Ovary (tissue), 9 donors: ENCODE results near the gene C16orf95. TPM values are rescaled to one million over a fixed set of nuclear protein-coding genes. Genes with fewer than 3 reads are reported as not detected.

Experiments
- DNase-seq, 5 donors: peaks; one replicate each; pipeline ENCODE4 v3.0.0-alpha.2; 2019 to 2020
- H3K27ac ChIP-seq, 2 donors: fragments of 200-600 bp; one replicate each; pipeline versions ENCODE4 v1.5.1 to v1.8.0; 2019 to 2022
- H3K27me3 ChIP-seq: fragments of 200-600 bp; one replicate; pipeline ENCODE4 v1.8.0; 2022
- H3K36me3 ChIP-seq: fragments of 200-600 bp; sonication (generic); one replicate; pipeline ENCODE4 v1.5.1; 2019
- H3K4me1 ChIP-seq: one replicate; pipeline ENCODE4 v1.8.1; 2013; ENCODE audit warnings: mild to moderate bottlenecking, moderate library complexity; ENCODE audit not compliant: insufficient read depth
- H3K4me3 ChIP-seq: fragments of 200-600 bp; sonication (generic); one replicate; pipeline ENCODE4 v1.5.1; 2017
- H3K9me3 ChIP-seq, 2 donors: fragments of 200-600 bp in 1 of 2; sonication (generic) in 1 of 2; one replicate each; pipeline versions ENCODE4 v1.5.1 to v1.8.1; 2013 to 2019; ENCODE audit warnings: mild to moderate bottlenecking in 1 of 2, moderate library complexity in 1 of 2
- EP300 ChIP-seq: sonication (generic); formaldehyde crosslinking; IDR thresholded peaks from one replicate; pipeline ENCODE4 v1.6.1; 2017; ENCODE audit warnings: antibody characterized with exemption
- POLR2A ChIP-seq: fragments of 450-650 bp; IDR thresholded peaks from one replicate; pipeline ENCODE4 v1.6.1; 2017; ENCODE audit warnings: antibody characterized with exemption, mild to moderate bottlenecking, moderate library complexity
- WGBS, 3 donors: extraction: QIAGEN DNeasy Blood & Tissue Kit in 1 of 3; methylation state at CpG; one replicate each; pipeline versions ENCODE4 v1.1.5 to v1.1.7; 2013 to 2017; 5-methylcytosine and 5-hydroxymethylcytosine counted together
- intact Hi-C, 4 donors: fragments of 100-400 bp; cut with DNase I; formaldehyde crosslinking; loops; one replicate each; pipeline versions ENCODE4 v1.11.0 to v1.15.1; 2022 to 2023
- polyA plus RNA-seq, 2 donors: library from polyadenylated mRNA; stranded (reverse); fragments of 200-250 nt in 1 of 2; fragments of 350-450 nt in 1 of 2; fragmentation: Illumina TruSeq in 1 of 2; extraction: RNeasy Lipid Tissue Mini Kit (QIAGEN cat#74804) in 1 of 2; gene quantifications; one replicate each; pipeline ENCODE4 v1.2.3, GENCODE V29; 2013 to 2014
- small RNA-seq: library from RNA; depleted of rRNA; stranded (forward); fragments of <200 nt; gene quantifications from one replicate; pipeline ENCODE3, GENCODE V24; 2016
- total RNA-seq, 7 donors: library from RNA; depleted of rRNA in 2 of 7; stranded (reverse); fragments of >200 nt in 2 of 7; fragmentation: NEBNext Ultra II Directional in 3 of 7; extraction: Animal tissue kit (Norgen Biotek cat#: 25700) in 3 of 7; gene quantifications; one replicate each; pipeline versions ENCODE4 v1.1.0 to v1.2.4, GENCODE V29; 2016 to 2023
- TF ChIP-seq, protein P1 (sequence below), 3 donors: fragments of 450-650 bp in 2 of 3; fragments of 200-600 bp in 1 of 3; IDR thresholded peaks; one replicate each; pipeline versions ENCODE4 v1.5.1 to v1.8.0; 2016 to 2022; ENCODE audit warnings: antibody characterized with exemption in 3 of 3, mild to moderate bottlenecking in 1 of 3
- donor health status: DM: no; HTN: no; CAD: no; lungs with moderate emphysema.
- donor health status: DM: no; HTN: no; CAD: no.
- donor health status: Bipolar disorder and iron deficiency.
- donor health status: DM: yes; HTN: yes; CAD: no.
- donor health status: DM: no; HTN: no; CAD: no.
- donor health status: DM: yes; HTN: yes; CAD: no.

Gene C16orf95
- total and polyA plus RNA-seq, 9 donors = 1.0 to 6.1 (median 2.7) TPM

DNA sequence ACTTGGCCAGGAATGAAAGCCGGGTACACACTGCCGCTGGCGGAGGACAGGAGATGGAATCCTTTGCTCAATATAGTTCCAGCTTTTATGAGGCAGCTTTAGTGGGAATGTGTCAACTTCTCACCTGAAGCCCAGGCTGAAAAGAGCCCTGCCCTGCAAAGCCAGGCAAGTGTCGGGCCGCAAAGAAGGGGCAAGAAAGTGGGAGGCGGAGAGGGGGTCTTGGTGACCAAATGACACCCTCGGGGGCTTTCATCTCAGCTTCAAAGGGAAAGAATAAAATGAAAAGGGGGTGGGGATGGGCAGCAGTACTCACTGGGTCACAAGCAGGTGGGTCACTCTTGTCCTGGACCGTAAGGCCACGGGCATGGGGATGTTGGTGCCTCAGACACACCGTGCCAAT, 62.9 kb downstream of the C16orf95 start:
- no peak for DNase-seq
- intact Hi-C loops = no loop called here
- Histone ChIP-seq H3K27me3 (no peaks in the 10 kb centered on the region), H3K36me3 (no peaks in the 10 kb centered on the region), H3K27ac (no peak overlapping the region), H3K9me3 (no peaks in the 10 kb centered on the region), H3K4me1 (no peaks in the 10 kb centered on the region), H3K4me3 (no peak overlapping the region)
- WGBS, 3 donors = 83 to 86% (median 84%) methylated on average over 10 of the region's 10 CpGs
- TF ChIP-seq, protein P1, sequence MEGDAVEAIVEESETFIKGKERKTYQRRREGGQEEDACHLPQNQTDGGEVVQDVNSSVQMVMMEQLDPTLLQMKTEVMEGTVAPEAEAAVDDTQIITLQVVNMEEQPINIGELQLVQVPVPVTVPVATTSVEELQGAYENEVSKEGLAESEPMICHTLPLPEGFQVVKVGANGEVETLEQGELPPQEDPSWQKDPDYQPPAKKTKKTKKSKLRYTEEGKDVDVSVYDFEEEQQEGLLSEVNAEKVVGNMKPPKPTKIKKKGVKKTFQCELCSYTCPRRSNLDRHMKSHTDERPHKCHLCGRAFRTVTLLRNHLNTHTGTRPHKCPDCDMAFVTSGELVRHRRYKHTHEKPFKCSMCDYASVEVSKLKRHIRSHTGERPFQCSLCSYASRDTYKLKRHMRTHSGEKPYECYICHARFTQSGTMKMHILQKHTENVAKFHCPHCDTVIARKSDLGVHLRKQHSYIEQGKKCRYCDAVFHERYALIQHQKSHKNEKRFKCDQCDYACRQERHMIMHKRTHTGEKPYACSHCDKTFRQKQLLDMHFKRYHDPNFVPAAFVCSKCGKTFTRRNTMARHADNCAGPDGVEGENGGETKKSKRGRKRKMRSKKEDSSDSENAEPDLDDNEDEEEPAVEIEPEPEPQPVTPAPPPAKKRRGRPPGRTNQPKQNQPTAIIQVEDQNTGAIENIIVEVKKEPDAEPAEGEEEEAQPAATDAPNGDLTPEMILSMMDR (IDR thresholded peaks at IDR 0.05) = no peak

DNA sequence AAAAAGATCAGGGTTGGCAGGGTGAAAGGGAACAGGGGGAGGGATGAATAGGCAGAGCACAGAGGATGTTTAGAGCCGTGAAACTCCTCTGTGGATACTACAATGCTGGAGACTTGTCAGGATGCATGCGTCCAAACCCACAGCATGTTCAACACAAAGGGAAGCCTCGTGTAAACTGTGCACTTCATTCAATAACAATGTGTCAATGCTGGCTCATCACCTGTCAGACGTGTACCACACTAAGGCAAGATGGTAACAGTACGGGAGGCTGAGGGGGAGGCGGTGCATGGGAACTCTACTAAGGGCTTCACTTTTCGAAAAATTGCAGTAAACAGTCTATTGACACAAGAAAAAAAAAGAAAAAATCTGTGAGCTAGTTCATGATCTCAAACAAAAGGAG, 63.7 kb downstream of the C16orf95 start:
- no peaks in the 10 kb centered on the region for H3K4me1 ChIP-seq
- H3K27ac ChIP-seq = no peak overlapping the region
- WGBS, 3 donors = 63 to 69% (median 67%) methylated on average over 7 of the region's 7 CpGs
- H3K4me3 ChIP-seq = no peak overlapping the region
- H3K27me3 ChIP-seq = no peaks in the 10 kb centered on the region
- TF ChIP-seq EP300 = no peak
- TF ChIP-seq, protein P1 (IDR thresholded peaks at IDR 0.05) = no peak
- TF ChIP-seq POLR2A = no peak
- intact Hi-C loops = no loop called here
- DNase-seq = no peak
- H3K36me3 ChIP-seq = no peaks in the 10 kb centered on the region
- H3K9me3 ChIP-seq = no peaks in the 10 kb centered on the region

Small RNA genes within 50 kb of the gene (small RNA-seq; reads per million reads assigned to genes)
- not detected for gene AC010531.2

Other genes starting within 250 kb of the C16orf95 start
- 10 to 100 TPM; 54.1 to 74.5 (median 61.2) TPM for gene FBXO31, start 66.4 kb upstream of the C16orf95 start, total RNA-seq
- 10 to 100 TPM; 25.0 to 39.8 TPM for gene FBXO31, start 66.4 kb upstream of the C16orf95 start, polyA plus RNA-seq
- gene MAP1LC3B, start 74.9 kb upstream of the C16orf95 start, total RNA-seq = 10 to 100 TPM; 32.9 to 54.6 (median 42.9) TPM
- gene MAP1LC3B, start 74.9 kb upstream of the C16orf95 start, polyA plus RNA-seq = 100 to 1,000 TPM in 1 of 2 donors, 10 to 100 TPM in 1; 47.9 to 110 TPM
- 10 to 100 TPM; 16.1 to 37.6 (median 32.2) TPM for gene ZCCHC14, start 175.6 kb upstream of the C16orf95 start, total RNA-seq
- gene ZCCHC14, start 175.6 kb upstream of the C16orf95 start, polyA plus RNA-seq = 10 to 100 TPM; 16.3 to 18.3 TPM